Panc1 (cell line): ENCODE data around the gene WDR59.

ENCODE experiments used
- POLR2AphosphoS5 ChIP-seq: IDR thresholded peaks from 2 replicates; pipeline ENCODE4 v1.6.1; 2012; ENCODE audit warnings: mild to moderate bottlenecking, low read depth, low read length, moderate library complexity
- SIN3A ChIP-seq: IDR thresholded peaks from 2 replicates; pipeline ENCODE4 v1.6.1; 2012; ENCODE audit warnings: low read depth, mild to moderate bottlenecking, low read length, moderate library complexity, borderline replicate concordance; ENCODE audit not compliant: insufficient read depth
- TF ChIP-seq, protein P1 (sequence below), 2 experiments: IDR thresholded peaks; 2 replicates each; pipeline ENCODE4 v1.6.1; 2011 to 2012; ENCODE audit warnings: low read depth in 2 of 2, control low read depth in 1 of 2, low read length in 1 of 2, mild to moderate bottlenecking in 1 of 2, moderate library complexity in 1 of 2; ENCODE audit not compliant: insufficient read depth in 1 of 2
- TF ChIP-seq, protein P2 (sequence below): fragments of 450-650 bp; IDR thresholded peaks from 2 replicates; pipeline ENCODE4 v1.5.1; 2017; ENCODE audit warnings: mild to moderate bottlenecking

DNA sequence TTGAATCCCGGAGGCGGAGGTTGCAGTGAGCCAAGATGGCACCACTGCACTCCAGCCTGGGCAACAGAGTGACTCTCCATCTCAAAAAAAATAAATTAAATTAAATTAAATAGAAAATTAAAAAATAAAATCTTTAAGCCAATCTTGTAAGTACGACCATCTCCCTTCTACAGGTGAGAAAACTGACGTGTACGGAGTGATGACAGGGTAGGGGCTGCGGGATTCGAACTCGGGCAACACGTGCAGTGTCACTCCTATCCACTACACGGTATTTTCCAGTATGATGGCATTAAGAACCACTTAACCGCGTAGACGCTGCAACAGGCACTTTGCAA is 762 bp downstream of the WDR59 start:
- TF ChIP-seq, protein P1, sequence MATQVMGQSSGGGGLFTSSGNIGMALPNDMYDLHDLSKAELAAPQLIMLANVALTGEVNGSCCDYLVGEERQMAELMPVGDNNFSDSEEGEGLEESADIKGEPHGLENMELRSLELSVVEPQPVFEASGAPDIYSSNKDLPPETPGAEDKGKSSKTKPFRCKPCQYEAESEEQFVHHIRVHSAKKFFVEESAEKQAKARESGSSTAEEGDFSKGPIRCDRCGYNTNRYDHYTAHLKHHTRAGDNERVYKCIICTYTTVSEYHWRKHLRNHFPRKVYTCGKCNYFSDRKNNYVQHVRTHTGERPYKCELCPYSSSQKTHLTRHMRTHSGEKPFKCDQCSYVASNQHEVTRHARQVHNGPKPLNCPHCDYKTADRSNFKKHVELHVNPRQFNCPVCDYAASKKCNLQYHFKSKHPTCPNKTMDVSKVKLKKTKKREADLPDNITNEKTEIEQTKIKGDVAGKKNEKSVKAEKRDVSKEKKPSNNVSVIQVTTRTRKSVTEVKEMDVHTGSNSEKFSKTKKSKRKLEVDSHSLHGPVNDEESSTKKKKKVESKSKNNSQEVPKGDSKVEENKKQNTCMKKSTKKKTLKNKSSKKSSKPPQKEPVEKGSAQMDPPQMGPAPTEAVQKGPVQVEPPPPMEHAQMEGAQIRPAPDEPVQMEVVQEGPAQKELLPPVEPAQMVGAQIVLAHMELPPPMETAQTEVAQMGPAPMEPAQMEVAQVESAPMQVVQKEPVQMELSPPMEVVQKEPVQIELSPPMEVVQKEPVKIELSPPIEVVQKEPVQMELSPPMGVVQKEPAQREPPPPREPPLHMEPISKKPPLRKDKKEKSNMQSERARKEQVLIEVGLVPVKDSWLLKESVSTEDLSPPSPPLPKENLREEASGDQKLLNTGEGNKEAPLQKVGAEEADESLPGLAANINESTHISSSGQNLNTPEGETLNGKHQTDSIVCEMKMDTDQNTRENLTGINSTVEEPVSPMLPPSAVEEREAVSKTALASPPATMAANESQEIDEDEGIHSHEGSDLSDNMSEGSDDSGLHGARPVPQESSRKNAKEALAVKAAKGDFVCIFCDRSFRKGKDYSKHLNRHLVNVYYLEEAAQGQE (IDR thresholded peaks at IDR 0.05; ENCODE audit: insufficient read depth in 1 of 2, low read depth in 2 of 2, low read length in 1 of 2), result no peak
- TF ChIP-seq SIN3A, result no peak
- TF ChIP-seq, protein P2, sequence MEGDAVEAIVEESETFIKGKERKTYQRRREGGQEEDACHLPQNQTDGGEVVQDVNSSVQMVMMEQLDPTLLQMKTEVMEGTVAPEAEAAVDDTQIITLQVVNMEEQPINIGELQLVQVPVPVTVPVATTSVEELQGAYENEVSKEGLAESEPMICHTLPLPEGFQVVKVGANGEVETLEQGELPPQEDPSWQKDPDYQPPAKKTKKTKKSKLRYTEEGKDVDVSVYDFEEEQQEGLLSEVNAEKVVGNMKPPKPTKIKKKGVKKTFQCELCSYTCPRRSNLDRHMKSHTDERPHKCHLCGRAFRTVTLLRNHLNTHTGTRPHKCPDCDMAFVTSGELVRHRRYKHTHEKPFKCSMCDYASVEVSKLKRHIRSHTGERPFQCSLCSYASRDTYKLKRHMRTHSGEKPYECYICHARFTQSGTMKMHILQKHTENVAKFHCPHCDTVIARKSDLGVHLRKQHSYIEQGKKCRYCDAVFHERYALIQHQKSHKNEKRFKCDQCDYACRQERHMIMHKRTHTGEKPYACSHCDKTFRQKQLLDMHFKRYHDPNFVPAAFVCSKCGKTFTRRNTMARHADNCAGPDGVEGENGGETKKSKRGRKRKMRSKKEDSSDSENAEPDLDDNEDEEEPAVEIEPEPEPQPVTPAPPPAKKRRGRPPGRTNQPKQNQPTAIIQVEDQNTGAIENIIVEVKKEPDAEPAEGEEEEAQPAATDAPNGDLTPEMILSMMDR, result no peak
- no peak for TF ChIP-seq POLR2AphosphoS5
